Cardiac fibroblast (primary cell): ENCODE data around the gene ULK1.

Source experiments
- DNase-seq, 2 donors: peaks; one replicate each; pipeline versions ENCODE4 v3.0.0 to v3.0.0-alpha.2; 2010; ENCODE audit warnings: low read depth in 2 of 2
- H3K4me3 ChIP-seq, 2 donors: replicated peaks in 1 of 2; 1 replicate in 1 of 2; 2 replicates in 1 of 2; pipeline ENCODE4 v1.5.1; 2011; ENCODE audit warnings: low read depth in 2 of 2, low read length in 2 of 2, mild to moderate bottlenecking in 2 of 2, moderate library complexity in 1 of 2
- CTCF ChIP-seq: IDR thresholded peaks from one replicate; pipeline ENCODE4 v1.5.1; 2011; ENCODE audit warnings: low read depth, mild to moderate bottlenecking, low read length, inconsistent platforms

ULK1 gene

DNA sequence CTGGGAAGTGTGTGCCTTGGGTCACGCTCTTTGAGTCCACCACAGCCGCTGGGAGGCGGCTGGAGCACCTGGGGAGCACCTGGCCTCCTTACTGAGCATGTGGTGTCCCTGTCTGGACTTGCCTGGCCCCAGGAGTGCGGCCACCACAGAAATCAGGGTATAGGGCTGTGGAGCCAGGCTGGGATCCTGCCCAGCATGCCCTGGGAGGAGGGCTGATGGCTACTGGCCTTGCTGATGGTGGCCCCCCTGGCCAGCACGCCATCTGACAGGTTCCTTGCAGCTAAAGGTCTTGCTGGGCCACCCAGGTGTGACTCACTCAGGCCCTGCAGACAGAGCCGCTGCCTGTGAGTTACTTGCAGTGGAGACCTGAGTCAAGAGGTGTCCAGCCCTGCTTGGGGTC lies 6.0 kb downstream of the ULK1 start:
- no peak for DNase-seq
- no peak overlapping the region for H3K4me3 ChIP-seq
- TF ChIP-seq CTCF = no peak

GRCh38 chr12:131901431-131902331 lies 7.3 kb downstream of the ULK1 start:
- TF ChIP-seq CTCF = no peak
- DNase-seq = no peak
- H3K4me3 ChIP-seq = no peak overlapping the region

DNA sequence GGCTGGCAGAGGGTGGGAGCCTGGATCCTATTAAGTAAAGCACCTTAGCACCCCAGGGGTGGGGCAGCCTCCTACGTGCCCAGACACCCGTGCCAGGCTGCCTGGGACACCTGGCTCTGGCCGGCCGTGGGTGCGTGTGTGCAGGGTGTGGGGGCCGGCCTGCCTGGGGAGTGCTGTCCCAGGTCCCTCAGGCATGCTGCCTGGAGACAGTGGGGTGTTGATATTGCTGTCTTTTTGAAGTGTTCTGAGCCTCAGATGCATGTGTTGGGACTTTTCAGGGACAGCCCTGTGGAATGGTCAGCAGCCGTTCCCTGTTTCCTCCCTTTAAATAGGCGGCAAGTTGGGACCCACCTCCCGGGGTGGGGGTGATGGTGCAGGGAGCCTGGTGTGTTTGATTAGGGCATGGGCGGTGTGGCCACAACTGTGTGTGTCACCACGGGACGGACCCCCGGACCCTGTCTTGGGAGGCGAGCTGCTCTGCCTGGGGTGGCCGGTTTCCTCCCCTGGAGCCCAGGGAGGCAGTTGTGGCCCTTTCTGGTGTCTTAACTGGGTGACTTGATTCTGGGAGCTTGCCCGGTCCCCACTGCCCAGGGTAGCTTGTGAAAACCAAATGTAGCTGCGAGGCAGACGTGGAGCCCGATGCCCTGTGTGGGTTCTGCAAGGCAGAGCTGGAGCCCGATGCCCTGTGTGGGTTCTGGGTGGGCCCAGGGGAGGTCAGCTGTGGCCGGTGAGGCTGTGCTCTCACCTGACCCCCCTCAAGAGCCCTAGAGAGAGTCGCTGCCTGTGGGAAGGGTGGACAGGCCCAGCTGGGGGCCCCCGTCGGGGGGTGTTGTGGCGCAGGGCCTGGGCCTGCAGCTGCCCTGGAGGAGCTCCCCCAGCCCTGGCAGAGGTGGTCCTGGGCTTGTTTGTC lies 8.2 kb downstream of the ULK1 start:
- no peak for TF ChIP-seq CTCF
- DNase-seq = no peak
- H3K4me3 ChIP-seq = no peak overlapping the region

DNA sequence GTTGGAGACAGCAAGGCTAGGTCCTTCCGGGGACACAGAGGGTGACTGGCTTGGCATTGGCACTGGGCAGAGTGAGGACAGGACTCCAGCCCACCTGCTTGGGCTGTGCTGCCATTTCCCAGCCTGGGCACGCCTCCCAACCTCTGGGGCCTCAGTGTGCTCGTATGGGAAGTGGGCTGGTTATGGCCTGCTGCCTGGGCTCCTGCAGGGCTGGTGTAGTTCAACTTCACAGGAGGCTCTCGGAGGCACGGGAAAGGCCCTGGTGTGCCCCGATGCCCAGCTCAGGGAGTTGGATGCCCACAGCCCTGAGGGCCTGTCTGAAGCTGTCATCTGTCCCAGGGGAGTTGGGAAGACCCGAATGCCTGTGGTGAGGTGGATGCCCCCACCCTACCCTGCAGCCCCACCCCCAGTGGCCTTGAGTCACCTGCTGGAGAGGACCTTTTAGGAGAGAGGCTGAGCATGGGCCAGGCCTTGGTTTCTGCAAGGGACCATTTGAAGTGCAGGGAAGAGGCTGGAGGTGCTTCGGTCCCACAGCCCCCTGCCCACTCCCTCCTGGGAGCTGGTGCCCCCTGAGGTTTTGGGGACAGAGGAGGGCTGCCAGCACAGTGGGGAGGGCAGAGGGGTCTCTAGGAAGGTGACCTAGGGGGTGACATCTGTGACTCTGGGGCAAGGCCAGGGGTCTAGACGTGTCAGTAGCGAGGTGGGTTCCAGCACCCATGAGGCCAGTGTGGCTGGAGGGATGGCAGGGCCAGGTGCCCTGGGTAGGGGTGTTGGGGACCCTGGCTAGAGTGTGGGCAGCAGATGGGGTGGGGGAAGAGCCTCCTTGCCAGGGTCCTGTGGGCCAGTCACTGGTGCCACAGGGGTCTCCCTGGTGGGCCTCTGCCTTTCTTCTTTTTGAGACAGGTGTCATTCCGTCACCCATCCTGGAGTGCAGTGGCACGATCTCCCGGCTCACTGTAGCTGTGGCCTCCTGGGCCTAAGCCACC lies 9.1 kb downstream of the ULK1 start:
- no peak for DNase-seq
- no peak overlapping the region for H3K4me3 ChIP-seq
- no peak for TF ChIP-seq CTCF

GRCh38 chr12:131904346-131904745 lies 9.9 kb downstream of the ULK1 start:
- H3K4me3 ChIP-seq = no peak overlapping the region
- TF ChIP-seq CTCF = no peak
- no peak for DNase-seq

DNA sequence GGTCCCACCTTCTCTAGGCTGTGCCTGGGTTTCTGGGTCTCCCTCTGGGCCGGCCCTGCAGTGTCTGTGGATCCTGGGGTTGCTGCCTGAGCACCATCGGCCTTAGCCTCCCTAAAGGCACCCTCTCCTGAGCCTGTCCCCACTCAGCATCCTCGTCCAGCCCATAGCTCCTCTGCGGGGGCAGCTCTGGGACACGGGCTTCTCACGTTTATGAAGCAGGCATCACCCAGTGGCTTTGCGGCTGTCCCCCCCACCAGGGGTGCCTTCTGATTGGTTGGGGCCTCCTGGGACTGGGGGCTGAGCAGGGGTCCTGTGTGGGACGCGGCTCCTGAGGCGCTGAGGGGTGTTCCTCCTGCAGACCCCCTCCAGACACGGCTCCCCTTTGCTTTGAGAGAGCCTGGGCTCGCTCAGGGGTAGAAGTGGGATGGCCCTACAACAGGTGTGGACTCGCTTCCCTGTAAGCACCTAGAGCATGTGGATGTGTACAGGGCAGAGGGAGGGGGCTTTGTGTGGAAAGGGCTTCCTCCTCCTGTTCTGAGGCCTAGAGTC lies 10.7 kb downstream of the ULK1 start:
- no peak for DNase-seq
- no peak for TF ChIP-seq CTCF
- no peak overlapping the region for H3K4me3 ChIP-seq
